HepG2 (cell line): ENCODE data around the gene TBX18. TPM values are rescaled to one million over a fixed set of nuclear protein-coding genes. Genes with fewer than 3 reads are reported as not detected.

Experiments
- ATAC-seq: fragments of 200-7000 bp; cut with Tn5 transposase; 3 replicates; pipeline ENCODE4 v1.9.1; 2020; ENCODE audit warnings: mild to moderate bottlenecking, moderate library complexity
- BruUV-seq: library from RNA; stranded (reverse); fragments of 400-500 nt; replicated peaks from 2 replicates; lab custom pipeline; 2021; lab: Mats Ljungman, UMichigan
- CTCF ChIA-PET: fragments of 300-600 bp; formaldehyde crosslinking; extraction: SDS; loops from one replicate; lab custom pipeline; 2021; ENCODE audit warnings: low total read pairs, inconsistent platforms, low intra/inter-chr PET ratio; lab: Yijun Ruan, JAX
- POLR2A ChIA-PET: fragments of 350-600 bp; sonication (Branson Sonifier 250); formaldehyde crosslinking; loops from one replicate; lab custom pipeline; 2020; ENCODE audit warnings: antibody characterized with exemption, inconsistent platforms; lab: Yijun Ruan, JAX
- DNase-seq: peaks from one replicate; pipeline ENCODE4 v3.0.0-alpha.2; 2015; ENCODE audit warnings: low spot score
- FAIRE-seq: peaks from 3 replicates; lab custom pipeline; 2011; peaks lifted over from hg19 to GRCh38; lab: Jason Lieb, UNC
- H2AFZ ChIP-seq: one replicate; pipeline ENCODE4 v1.6.1; 2011; ENCODE audit warnings: low read length, inconsistent platforms
- H3K27ac ChIP-seq: fragments of 300-600 bp; 3 replicates; pipeline ENCODE4 v1.8.0; 2011; ENCODE audit warnings: mixed run types, mild to moderate bottlenecking, mixed read lengths, low read length, inconsistent platforms; ENCODE audit not compliant: insufficient read depth; ENCODE audit errors: extremely low read length
- H3K27me3 ChIP-seq, 2 experiments: fragments of 200-600 bp in 1 of 2; 2 replicates in 1 of 2; 3 replicates in 1 of 2; pipeline versions ENCODE4 v1.6.0 to v1.8.0; 2011; ENCODE audit warnings: low read length in 2 of 2, mild to moderate bottlenecking in 2 of 2, moderate library complexity in 2 of 2, inconsistent platforms in 1 of 2; ENCODE audit not compliant: insufficient read depth in 2 of 2, control insufficient read depth in 1 of 2
- H3K36me3 ChIP-seq, 2 experiments: fragments of 200-600 bp in 1 of 2; replicated peaks in 1 of 2; 2 replicates in 1 of 2; 3 replicates in 1 of 2; pipeline versions ENCODE4 v1.5.1 to v1.8.0; 2011; ENCODE audit warnings: low read length in 2 of 2, inconsistent platforms in 1 of 2; ENCODE audit not compliant: insufficient read depth in 2 of 2, control insufficient read depth in 1 of 2
- H3K4me1 ChIP-seq: 2 replicates; pipeline ENCODE4 v1.5.1; 2012; ENCODE audit warnings: low read length, inconsistent platforms; ENCODE audit not compliant: insufficient read depth
- H3K4me2 ChIP-seq: 2 replicates; pipeline ENCODE4 v1.6.0; 2011; ENCODE audit warnings: low read depth, low read length, inconsistent platforms
- H3K4me3 ChIP-seq, 3 experiments: fragments of 200-600 bp in 1 of 3; sonication (generic), shearing (Covaris generic) in 1 of 3; replicated peaks in 1 of 3; 2 replicates each; pipeline ENCODE4 v1.5.1; 2011 to 2016; ENCODE audit warnings: low read length in 3 of 3, inconsistent platforms in 2 of 3, low read depth in 2 of 3, mild to moderate bottlenecking in 2 of 3, control low read depth in 1 of 3, mixed read lengths in 1 of 3; ENCODE audit not compliant: insufficient read depth in 1 of 3
- H3K79me2 ChIP-seq: one replicate; pipeline ENCODE4 v1.6.1; 2011; ENCODE audit warnings: low read length, inconsistent platforms; ENCODE audit not compliant: insufficient read depth
- H3K9ac ChIP-seq: 2 replicates; pipeline ENCODE4 v1.6.0; 2011; ENCODE audit warnings: mild to moderate bottlenecking, low read depth, low read length, inconsistent platforms; ENCODE audit not compliant: insufficient read depth
- H3K9me3 ChIP-seq: 2 replicates; pipeline ENCODE4 v1.5.1; 2012; ENCODE audit warnings: mild to moderate bottlenecking, low read length
- H4K20me1 ChIP-seq: 2 replicates; pipeline ENCODE4 v1.6.0; 2011; ENCODE audit warnings: inconsistent platforms, mild to moderate bottlenecking, low read length, moderate library complexity; ENCODE audit not compliant: insufficient read depth
- CTCF ChIP-seq: sonication (generic); formaldehyde crosslinking; IDR thresholded peaks from 2 replicates; pipeline ENCODE4 v1.5.0; 2020; ENCODE audit warnings: mild to moderate bottlenecking, missing genetic modification reagents, moderate library complexity
- KLF11 ChIP-seq: IDR thresholded peaks from 2 replicates; pipeline ENCODE4 v1.6.1; 2016; ENCODE audit warnings: missing compliant biosample characterization
- MEIS1 ChIP-seq: sonication (generic); formaldehyde crosslinking; IDR thresholded peaks from 2 replicates; pipeline ENCODE4 v1.9.0; 2021; ENCODE audit warnings: mild to moderate bottlenecking, missing genetic modification reagents, moderate library complexity, borderline replicate concordance
- POGK ChIP-seq: sonication (generic); formaldehyde crosslinking; conservative IDR thresholded peaks from 2 replicates; pipeline ENCODE4 v1.8.0; 2022; ENCODE audit warnings: mild to moderate bottlenecking, moderate library complexity, missing genetic modification reagents
- RFXANK ChIP-seq: IDR thresholded peaks from 2 replicates; pipeline ENCODE4 v1.6.1; 2016
- SRSF1 ChIP-seq: fragments of 200-400 bp; formaldehyde crosslinking; optimal IDR thresholded peaks from 2 replicates; pipeline ENCODE3; 2017; ENCODE audit warnings: mild to moderate bottlenecking, low read depth, low read length, moderate library complexity
- ZBTB21 ChIP-seq: sonication (generic); formaldehyde crosslinking; IDR thresholded peaks from 2 replicates; pipeline ENCODE4 v1.4.0; 2020; ENCODE audit warnings: missing genetic modification reagents
- ZNF34 ChIP-seq: sonication (generic); formaldehyde crosslinking; IDR thresholded peaks from 2 replicates; pipeline ENCODE4 v1.4.0; 2020; ENCODE audit warnings: mild to moderate bottlenecking, missing genetic modification reagents, borderline replicate concordance
- ZNF576 ChIP-seq: sonication (generic); formaldehyde crosslinking; IDR thresholded peaks from 2 replicates; pipeline ENCODE4 v1.4.0; 2020; ENCODE audit warnings: mild to moderate bottlenecking, missing genetic modification reagents
- ZNF780A ChIP-seq: sonication (generic); formaldehyde crosslinking; IDR thresholded peaks from 2 replicates; pipeline ENCODE4 v1.8.0; 2022; ENCODE audit warnings: mild to moderate bottlenecking, missing genetic modification reagents, moderate library complexity
- ZNF883 ChIP-seq: sonication (generic); formaldehyde crosslinking; IDR thresholded peaks from 2 replicates; pipeline ENCODE4 v1.5.1; 2020; ENCODE audit warnings: mild to moderate bottlenecking, missing genetic modification reagents; ENCODE audit errors: not compliant biosample characterization
- ZSCAN29 ChIP-seq: sonication (generic); formaldehyde crosslinking; conservative IDR thresholded peaks from 2 replicates; pipeline ENCODE4 v1.4.0; 2020; ENCODE audit warnings: mild to moderate bottlenecking, missing genetic modification reagents
- WGBS: methylation state at CpG from one replicate; pipeline ENCODE4 v1.1.6; 2017; ENCODE audit warnings: low lambda C conversion rate; 5-methylcytosine and 5-hydroxymethylcytosine counted together
- in situ Hi-C: cut with HindIII; loops from 2 replicates; pipeline ENCODE4 v1.10.0; 2017; ENCODE audit warnings: low pct_unique_long_range_greater_than_20kb; ENCODE audit not compliant: extremely low pct_ligation_motif_present
- intact Hi-C: fragments of 100-400 bp; cut with micrococcal nuclease; formaldehyde crosslinking; loops from one replicate; pipeline ENCODE4 v1.10.0; 2022; ENCODE audit not compliant: unreplicated experiment
- polyA plus RNA-seq, 8 experiments: library from polyadenylated mRNA; depleted of rRNA in 3 of 8; stranded (reverse) in 7 of 8; unstranded in 1 of 8; fragments of >200 nt; fragmentation: Illumina TruSeq in 4 of 8; extraction: Trizol in 4 of 8; gene quantifications; 2 replicates each; pipeline versions ENCODE4 v1.2.1 to v1.2.3, GENCODE V29; 2011 to 2016; ENCODE audit warnings: low read depth in 4 of 8, missing spikeins in 1 of 8, mixed read lengths in 1 of 8; ENCODE audit not compliant: insufficient read depth in 1 of 8
- total RNA-seq, 5 experiments: library from RNA; depleted of rRNA; stranded (reverse); fragments of >200 nt; fragmentation: Illumina TruSeq; extraction: Trizol; gene quantifications; 2 replicates each; pipeline ENCODE4 v1.2.3, GENCODE V29; 2016; ENCODE audit warnings: low read depth in 1 of 5

TBX18 gene
- total and polyA plus RNA-seq, 2 of the 13 experiments (the other 11 are each of a cell fraction or from before 2014, with no cell fraction given) = not detected

- Histone ChIP-seq H3K9ac (no peak overlapping the region), H3K4me2 (no peak overlapping the region), H3K79me2 (no peaks in the 10 kb centered on the region), H3K4me1 (no peaks in the 10 kb centered on the region), H2AFZ (no peak overlapping the region), H3K36me3 (no peaks in the 10 kb centered on the region), H3K4me3 (no peak overlapping the region)
- ATAC-seq = no peak
- 0% methylated on average over 2 of the region's 3 CpGs for WGBS
- no peak for DNase-seq
- POLR2A ChIA-PET = no interaction called here
- no peak for FAIRE-seq
- no TSS peak for BruUV-seq
- in situ Hi-C loops = no loop called here
- TF ChIP-seq KLF11 (CRISPR knock-in tag) (no peak), MEIS1 (CRISPR knock-in tag) (no peak), SRSF1 (no peak), ZNF34 (CRISPR knock-in tag) (no peak), CTCF (CRISPR knock-in tag) (no peak), ZBTB21 (CRISPR knock-in tag) (no peak), ZNF883 (CRISPR knock-in tag) (no peak), ZNF576 (CRISPR knock-in tag) (no peak), RFXANK (CRISPR knock-in tag) (no peak), POGK (CRISPR knock-in tag) (no peak), ZSCAN29 (no peak), ZNF780A (CRISPR knock-in tag) (no peak)
- TF ChIP-seq, all 625 proteins: peak for 0
- Histone ChIP-seq H3K27ac (no peak overlapping the region), H4K20me1 (no peaks in the 10 kb centered on the region), H3K27me3 (no peaks in the 10 kb centered on the region), H3K9me3 (no peaks in the 10 kb centered on the region)
- intact Hi-C loops = no loop called here
- CTCF ChIA-PET = no interaction called here
Measured at GRCh38 chr6:84707171-84707570, 57.2 kb downstream of the TBX18 start.
